Amniotic epithelial cell (primary cell): ENCODE measurements around the gene BTBD1.
"Not testable (repeated sequence)": the region's sequence is repeated elsewhere in the genome, so short reads cannot be mapped to it uniquely, and the experiment has no call there.

ENCODE experiments used
- DNase-seq: peaks from one replicate; pipeline ENCODE4 v3.0.0-alpha.2; 2010; ENCODE audit warnings: low read depth

The BTBD1 gene

GRCh38 chr15:83092309-83092976 is 25.4 kb upstream of the BTBD1 start:
- peak; percentile 55 for DNase-seq

DNA sequence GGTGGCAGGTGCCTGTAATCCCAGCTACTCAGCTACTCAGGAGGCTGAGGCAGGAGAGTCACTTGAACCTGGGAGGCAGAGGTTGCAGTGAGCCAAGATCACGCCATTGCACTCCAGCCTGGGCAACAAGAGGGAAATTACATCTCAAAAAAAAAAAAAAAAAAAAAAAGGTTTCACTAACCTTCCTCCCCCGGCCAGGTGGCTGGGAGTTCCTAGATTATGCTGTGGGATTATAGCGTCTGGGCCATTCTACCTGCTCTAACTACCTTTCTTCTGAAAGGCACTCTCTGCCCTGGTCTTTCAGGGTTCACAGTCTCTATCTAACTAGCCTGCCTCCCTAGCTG is 24.9 kb upstream of the BTBD1 start:
- DNase-seq, result not testable (repeated sequence)

DNA sequence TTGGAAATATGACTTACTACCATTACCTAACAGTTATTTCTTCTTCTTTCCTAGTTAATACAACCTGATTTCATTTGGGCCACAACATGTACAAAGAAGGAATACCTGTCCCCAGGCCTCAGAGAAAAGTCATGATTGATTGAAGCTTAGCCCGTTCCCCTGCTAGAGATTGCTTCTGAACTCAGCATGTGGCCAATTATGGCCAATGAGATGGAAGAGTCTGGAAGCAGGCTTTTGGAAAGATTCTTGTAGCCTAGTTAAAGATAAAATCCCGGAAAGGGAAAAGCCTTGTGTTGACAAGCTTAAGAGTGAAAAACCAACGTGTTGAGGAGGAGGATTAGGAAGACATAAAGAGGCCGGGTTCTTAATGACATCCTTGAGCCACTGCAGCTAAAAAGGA is 23.4 kb upstream of the BTBD1 start:
- DNase-seq, result no peak

GRCh38 chr15:83088876-83089275 is 21.8 kb upstream of the BTBD1 start:
- DNase-seq, result no peak

DNA sequence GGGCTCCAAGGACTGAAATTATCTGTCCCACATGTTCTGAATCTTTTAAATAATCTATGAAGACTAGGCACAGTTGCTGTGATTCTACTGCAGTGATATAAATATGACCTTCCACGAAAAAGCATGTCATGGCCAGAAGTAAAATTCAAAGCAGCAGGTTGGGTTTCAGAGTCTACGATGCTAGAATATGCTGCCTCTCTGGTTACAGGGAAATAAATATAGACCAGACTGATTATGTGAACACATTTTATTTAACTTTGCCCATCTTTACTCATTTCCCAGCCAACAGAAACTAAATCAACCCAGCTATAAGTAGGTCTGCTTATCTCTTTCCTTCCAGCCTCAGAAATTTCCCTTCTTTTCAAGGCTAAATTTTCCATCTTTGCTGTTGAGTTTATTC is 20.5 kb upstream of the BTBD1 start:
- DNase-seq, result no peak

- not testable (repeated sequence) for DNase-seq
Measured at GRCh38 chr15:83085864-83086552, 19.0 kb upstream of the BTBD1 start.

GRCh38 chr15:83085461-83085860 is 18.4 kb upstream of the BTBD1 start:
- DNase-seq, result not testable (repeated sequence)

- DNase-seq, result no peak
Measured at GRCh38 chr15:83082730-83083386, 15.8 kb upstream of the BTBD1 start.

DNA sequence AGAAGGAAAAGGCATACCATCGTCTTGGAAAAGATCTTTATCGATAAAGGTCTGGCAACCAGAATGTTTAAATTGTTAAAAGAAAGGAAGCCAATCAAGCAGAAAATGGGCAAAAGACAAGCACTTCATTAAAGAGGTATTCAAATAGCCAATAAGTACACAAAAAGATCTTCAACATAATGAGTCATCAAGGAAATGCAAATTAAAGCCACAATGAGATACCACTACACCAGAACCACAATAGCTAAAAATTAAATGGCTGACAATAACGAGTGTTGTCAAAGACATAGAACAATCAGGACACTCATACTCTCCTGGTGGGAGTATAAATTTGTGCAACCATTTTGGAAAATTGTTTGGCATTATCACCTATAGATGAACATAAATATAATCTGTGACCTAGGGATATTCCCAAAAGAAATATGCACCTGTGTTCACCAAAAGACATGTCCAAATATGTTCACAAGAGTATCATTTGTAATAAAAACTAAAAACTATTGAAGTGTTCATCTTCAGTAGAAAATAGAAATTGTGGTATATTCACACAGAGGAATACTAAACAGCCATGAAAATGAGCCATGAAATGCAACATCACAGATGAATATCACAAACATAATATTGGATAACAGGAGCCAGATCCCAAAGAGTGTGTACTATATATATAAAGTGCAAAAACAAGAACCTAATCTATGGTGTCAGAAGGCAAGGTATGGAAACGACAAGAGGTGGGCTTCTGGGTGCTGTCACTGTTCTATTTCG is 14.4 kb upstream of the BTBD1 start:
- DNase-seq, result no peak

GRCh38 chr15:83078712-83079111 is 11.7 kb upstream of the BTBD1 start:
- DNase-seq, result no peak

DNA sequence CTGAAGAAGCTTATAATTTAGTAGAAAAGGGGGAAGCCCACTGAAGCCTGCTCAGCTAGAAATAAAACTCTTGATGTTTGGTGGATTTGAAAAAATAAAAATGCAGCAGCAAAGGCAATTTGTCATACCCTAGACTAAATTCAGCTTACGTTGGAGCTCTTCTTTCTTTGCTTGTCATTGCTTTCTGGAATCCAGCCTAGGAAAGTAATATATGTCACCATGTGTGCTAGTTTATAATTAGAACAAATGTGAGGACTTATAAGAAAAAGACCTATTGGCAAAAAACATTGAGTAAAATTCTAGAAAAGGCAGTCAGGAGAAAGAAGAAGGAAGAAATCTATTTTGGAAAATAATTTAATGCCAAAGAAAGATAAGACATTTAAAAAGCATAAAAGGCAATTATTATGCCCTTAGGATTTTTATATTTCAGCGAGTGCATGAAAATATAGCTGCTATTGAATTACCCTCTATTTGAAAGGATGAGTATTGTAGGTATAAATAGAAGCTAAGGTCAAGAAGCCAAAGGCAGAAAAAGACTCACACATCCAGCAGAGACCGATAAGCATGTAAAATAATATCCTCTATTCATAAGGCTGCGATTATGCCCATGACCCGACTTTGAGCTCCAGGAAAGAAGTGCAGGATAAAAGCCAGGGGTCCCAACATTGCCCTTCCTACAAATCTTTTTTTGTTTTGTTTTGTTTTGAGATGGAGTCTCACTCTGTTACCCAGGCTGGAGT is 10.6 kb upstream of the BTBD1 start:
- DNase-seq, result no peak

DNA sequence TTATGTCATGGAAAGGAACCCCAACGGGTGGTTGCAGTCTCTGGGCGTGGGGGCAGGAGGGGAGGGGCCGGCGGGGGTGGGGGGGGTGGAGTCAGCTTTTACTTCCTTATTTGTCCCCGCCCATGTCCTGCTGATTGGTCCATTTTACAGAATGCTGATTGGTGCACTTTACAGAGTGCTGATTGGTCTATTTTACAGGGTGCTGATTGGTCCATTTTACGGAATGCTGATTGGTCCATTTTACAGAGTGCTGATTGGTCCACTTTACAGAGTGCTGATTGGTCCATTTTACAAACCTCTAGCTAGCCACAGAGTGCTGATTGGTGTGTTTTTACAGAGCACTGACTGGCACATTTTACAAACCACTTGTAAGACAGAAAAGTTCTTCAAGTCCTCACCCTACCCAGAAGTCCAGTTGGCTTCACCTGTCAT is 2.2 kb upstream of the BTBD1 start:
- peak; percentile 52 for DNase-seq

DNA sequence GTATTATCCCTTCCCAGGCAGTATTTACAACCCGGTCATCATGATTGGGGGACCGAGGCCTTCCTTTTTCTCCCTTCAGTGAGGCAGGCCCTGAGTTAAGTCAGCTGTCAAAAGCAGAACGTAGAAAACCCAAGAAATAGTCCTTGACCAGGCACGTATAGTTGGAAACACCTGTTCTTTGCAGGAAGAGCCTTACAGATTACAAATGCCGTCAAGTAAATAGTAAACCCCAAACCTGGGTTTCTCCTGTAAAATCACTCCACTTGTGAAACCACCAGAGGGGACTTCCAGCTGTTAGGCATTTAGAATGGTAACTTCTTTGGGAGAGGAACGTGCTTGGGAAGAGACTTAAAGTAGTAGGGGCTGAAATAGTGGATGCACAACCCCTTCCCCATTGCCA is 1.0 kb upstream of the BTBD1 start:
- no peak for DNase-seq

DNA sequence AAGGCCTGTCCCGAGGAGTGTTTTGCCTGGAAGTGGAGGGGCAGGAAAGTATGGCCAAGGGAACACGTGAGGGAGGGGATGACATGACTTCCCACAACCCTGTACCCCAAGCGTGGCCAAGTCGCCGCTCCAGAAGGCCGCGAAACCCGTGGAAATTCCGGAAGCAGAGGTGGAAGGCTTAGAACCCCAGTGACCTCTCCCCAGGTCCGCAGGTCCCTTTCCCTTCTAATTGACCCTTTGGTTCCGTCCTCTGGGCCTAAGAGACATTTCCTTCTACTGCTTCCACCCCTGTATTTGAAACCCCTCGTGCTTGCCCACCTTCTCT is 548 bp upstream of the BTBD1 start:
- DNase-seq, result no peak

GRCh38 chr15:83066034-83066733 is 868 bp downstream of the BTBD1 start:
- DNase-seq, result no peak

- DNase-seq, result no peak
Measured at GRCh38 chr15:83065431-83065830, 1.6 kb downstream of the BTBD1 start.

DNA sequence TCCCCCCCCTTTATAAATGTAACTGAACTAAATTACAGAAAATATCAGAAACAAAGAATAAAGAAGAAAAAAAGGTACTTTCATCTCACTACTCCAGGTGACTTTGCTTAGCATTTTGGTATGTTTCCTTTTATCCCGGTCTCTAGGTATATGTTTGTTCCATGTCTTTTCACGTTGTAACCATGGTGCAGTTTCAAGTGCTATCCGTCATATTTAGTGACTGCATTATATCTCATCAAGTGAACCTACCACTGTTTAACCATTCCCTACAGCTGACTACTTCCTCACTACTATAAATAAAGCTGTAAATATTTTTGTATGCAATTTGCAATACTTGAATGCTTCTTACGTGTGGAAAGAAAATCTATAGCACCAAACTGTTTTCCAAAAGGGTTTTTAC is 2.2 kb downstream of the BTBD1 start:
- peak; percentile 40 for DNase-seq

GRCh38 chr15:83063551-83063950 is 3.5 kb downstream of the BTBD1 start:
- no peak for DNase-seq

DNA sequence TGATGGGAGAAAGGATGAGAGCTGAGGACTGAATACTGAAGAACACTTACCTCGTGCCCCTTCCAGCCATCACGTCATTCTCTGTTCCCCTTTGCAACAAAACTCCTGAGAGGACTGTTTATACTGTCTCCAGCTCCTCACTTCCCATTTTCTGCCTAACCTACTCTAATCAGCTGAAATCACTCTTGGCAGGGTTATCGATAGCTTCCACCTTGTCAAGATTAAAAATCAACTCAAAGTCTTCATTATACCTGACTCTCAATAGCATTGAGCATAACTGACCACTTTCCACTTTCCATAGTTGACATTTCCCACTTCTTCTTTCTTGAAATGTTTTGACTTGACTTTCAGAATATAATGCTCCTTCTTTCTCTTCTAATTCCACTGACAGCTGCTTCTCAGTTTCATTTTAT is 4.3 kb downstream of the BTBD1 start:
- no peak for DNase-seq

DNA sequence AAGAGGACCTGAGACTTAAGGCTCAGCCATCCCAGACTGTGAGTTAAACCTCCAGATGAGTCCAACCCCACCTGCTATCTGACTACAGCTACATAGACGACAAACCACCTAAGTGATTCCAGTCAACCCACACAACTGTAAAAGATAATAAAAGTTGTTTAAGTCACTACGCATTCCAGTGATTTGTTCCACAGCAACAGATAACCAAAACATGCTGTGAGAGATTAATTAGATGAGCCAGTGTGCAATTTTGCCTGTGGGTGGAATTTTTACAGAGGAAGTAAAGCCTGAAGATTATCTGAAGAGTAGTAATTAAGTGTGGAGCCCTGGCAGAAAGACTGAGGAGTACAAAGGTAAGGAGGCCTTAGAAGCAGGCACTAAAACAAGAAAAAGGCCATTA is 5.4 kb downstream of the BTBD1 start:
- DNase-seq, result peak; percentile 71

GRCh38 chr15:83057696-83058376 is 9.2 kb downstream of the BTBD1 start:
- peak; percentile 60 for DNase-seq
